GM18507 (cell line): ENCODE measurements around the gene CCDC40.

Experiments used
- DNase-seq: peaks from one replicate; pipeline ENCODE4 v3.0.0; 2011; ENCODE audit warnings: low read depth; ENCODE audit not compliant: insufficient read length; ENCODE audit errors: extremely low spot score
- FAIRE-seq: peaks from 2 replicates; lab custom pipeline; 2011; peaks lifted over from hg19 to GRCh38; lab: Jason Lieb, UNC

The CCDC40 gene

DNA sequence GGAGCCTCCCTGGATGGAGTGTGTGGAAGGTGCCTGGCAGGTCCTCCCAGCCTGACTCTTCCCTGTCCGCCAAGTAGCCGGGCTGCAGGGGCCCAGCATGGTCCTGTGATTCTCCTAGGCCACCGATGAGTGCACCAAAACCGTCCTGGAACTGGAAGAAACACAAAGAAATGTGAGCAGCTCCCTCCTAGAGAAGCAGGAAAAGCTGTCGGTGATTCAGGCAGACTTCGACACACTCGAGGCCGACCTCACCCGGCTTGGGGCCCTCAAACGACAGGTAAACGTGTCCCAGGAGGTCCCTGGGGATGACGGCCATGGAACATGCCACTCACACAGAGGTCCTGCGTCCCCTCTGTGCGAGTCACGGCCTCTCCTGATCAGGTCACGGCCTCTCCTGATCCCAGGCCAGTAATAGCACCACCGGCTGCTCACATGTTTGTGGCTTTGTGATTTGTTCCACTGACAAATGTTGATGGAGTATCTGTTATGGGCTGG, 60.7 kb downstream of the CCDC40 start:
- no peak for DNase-seq
- FAIRE-seq, result no peak

DNA sequence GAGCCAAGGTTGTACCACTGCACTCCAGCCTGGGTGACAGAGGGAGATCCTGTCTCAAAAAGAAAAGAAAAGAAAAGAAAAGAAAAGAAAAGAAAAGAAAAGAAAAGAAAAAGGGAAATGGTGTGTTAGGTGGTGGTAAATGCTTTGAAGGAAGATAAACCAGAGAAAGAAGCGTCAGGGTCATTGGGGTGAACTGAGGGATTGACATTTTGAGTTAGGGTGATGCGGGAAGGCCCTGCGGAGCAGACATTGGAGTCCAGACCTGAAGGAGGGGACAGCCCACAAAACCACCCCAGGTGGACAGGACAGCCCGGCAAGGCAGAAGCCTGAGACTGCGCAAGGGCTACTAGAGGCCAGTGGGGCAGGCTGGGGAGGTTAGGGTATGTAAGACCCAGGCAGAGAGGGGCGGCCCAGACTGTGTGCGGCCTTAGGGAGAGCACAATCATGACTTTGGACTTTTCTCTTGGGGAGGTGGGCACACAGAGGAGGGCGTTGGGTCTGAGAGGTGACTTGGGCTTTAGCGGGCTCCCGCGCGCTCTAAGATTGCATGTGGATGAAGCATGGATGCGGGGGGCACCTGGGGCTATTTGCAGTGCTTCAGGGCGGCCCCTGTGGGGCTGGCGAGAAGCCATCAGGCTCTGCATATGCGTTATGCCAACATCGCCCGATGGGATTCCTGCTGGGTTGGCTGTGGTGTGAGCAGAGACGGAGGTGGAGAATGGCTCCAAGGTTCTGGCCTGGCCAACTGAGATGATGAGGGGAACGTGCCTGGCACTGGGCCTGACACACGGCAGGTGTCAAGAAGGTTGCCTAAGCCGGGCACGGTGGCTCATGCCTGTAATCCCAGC, 61.6 kb downstream of the CCDC40 start:
- DNase-seq, result no peak
- no peak for FAIRE-seq

DNA sequence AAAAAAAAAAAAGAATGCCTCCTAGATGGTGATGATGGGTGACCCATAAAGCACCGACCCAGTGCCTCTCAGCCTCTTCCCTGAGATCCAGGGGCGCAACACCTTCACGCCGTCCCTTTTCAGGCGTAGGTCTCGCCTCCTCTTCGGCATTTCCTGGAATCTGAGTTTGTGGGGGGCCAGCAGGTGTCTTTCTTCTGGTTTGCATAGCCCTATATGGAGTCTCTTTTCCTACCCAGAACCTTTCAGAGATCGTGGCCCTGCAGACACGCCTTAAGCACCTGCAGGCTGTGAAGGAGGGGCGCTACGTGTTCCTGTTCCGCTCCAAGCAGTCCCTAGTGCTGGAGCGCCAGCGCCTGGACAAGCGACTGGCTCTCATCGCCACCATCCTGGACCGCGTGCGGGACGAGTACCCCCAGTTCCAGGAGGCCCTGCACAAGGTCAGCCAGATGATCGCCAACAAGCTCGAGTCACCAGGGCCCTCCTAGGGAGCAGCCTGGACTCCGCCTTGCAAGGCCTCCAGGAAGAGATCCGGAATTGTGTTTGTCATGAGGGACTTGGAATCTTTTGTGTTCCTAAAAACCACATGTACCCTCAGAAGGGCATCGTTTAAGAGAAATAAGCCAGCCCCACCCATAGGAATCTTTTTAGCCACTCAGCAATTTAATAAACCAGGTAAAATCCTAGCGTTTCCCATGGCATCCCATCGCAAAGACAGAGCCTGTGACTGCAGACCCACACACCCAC, 63.0 kb downstream of the CCDC40 start:
- DNase-seq (no peak), FAIRE-seq (no peak)

DNA sequence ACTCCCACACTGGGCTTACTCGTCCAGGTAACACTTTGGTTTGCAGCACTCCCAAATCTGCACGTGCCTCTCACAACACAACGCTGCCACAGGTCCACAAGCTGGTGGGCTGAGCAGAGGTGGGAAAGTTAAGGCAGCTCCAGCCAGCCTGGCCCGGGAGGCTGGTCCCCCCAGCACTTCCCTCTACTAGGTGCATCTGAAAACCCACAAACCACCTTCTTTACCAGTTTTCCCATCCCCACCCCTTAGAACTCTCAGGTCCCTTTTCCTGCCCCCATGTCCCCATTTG, 63.5 kb downstream of the CCDC40 start:
- FAIRE-seq (no peak), DNase-seq (no peak)

DNA sequence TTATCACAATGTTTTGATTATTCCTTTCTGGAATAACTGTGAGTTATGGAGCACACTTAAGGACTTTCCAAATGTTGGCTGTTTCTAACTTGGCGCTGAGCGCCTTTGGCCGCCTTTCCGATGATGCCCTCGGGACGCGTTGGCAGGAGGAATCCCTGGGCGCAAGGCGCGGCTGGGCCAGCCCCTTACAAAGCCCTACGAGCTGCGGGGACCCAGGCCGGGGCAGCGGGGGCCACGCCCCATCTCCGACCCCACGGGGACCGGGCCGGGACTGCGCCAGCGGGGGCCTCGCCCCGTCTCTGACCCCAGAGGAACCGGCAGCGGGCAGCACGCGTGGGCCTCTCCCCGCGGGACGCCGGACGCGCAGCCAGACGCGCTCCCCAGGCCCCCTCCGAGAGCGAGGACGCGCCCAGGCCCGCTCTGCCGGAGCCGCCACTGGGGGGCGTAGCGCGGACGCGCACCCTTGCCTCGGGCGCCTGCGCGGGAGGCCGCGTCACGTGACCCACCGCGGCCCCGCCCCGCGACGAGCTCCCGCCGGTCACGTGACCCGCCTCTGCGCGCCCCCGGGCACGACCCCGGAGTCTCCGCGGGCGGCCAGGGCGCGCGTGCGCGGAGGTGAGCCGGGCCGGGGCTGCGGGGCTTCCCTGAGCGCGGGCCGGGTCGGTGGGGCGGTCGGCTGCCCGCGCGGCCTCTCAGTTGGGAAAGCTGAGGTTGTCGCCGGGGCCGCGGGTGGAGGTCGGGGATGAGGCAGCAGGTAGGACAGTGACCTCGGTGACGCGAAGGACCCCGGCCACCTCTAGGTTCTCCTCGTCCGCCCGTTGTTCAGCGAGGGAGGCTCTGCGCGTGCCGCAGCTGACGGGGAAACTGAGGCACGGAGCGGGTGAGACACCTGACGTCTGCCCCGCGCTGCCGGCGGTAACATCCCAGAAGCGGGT, 64.8 kb downstream of the CCDC40 start, which contains the start of gene GAA:
Gene GAA, plus strand, starts transcription at position 571 of the 935 bp plus-strand sequence. CDS start 3,006 bp downstream, outside the sequence.
- DNase-seq (peak; percentile 99), FAIRE-seq (peak; percentile 81)

DNA sequence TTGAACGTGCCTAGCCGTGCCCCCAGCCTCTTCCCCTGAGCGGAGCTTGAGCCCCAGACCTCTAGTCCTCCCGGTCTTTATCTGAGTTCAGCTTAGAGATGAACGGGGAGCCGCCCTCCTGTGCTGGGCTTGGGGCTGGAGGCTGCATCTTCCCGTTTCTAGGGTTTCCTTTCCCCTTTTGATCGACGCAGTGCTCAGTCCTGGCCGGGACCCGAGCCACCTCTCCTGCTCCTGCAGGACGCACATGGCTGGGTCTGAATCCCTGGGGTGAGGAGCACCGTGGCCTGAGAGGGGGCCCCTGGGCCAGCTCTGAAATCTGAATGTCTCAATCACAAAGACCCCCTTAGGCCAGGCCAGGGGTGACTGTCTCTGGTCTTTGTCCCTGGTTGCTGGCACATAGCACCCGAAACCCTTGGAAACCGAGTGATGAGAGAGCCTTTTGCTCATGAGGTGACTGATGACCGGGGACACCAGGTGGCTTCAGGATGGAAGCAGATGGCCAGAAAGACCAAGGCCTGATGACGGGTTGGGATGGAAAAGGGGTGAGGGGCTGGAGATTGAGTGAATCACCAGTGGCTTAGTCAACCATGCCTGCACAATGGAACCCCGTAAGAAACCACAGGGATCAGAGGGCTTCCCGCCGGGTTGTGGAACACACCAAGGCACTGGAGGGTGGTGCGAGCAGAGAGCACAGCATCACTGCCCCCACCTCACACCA, 65.7 kb downstream of the CCDC40 start:
- FAIRE-seq (no peak), DNase-seq (no peak)

DNA sequence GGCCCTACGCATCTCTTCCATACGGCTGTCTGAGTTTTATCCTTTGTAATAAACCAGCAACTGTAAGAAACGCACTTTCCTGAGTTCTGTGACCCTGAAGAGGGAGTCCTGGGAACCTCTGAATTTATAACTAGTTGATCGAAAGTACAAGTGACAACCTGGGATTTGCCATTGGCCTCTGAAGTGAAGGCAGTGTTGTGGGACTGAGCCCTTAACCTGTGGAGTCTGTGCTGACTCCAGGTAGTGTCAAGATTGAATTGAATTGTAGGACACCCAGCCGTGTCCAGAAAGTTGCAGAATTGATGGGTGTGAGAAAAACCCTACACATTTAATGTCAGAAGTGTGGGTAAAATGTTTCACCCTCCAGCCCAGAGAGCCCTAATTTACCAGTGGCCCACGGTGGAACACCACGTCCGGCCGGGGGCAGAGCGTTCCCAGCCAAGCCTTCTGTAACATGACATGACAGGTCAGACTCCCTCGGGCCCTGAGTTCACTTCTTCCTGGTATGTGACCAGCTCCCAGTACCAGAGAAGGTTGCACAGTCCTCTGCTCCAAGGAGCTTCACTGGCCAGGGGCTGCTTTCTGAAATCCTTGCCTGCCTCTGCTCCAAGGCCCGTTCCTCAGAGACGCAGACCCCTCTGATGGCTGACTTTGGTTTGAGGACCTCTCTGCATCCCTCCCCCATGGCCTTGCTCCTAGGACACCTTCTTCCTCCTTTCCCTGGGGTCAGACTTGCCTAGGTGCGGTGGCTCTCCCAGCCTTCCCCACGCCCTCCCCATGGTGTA, 66.4 kb downstream of the CCDC40 start:
- FAIRE-seq, result no peak

DNA sequence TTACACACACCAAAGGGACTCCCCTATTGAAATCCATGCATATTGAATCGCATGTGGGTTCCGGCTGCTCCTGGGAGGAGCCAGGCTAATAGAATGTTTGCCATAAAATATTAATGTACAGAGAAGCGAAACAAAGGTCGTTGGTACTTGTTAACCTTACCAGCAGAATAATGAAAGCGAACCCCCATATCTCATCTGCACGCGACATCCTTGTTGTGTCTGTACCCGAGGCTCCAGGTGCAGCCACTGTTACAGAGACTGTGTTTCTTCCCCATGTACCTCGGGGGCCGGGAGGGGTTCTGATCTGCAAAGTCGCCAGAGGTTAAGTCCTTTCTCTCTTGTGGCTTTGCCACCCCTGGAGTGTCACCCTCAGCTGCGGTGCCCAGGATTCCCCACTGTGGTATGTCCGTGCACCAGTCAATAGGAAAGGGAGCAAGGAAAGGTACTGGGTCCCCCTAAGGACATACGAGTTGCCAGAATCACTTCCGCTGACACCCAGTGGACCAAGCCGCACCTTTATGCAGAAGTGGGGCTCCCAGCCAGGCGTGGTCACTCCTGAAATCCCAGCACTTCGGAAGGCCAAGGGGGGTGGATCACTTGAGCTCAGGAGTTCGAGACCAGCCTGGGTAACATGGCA, 67.1 kb downstream of the CCDC40 start:
- no peak for DNase-seq
- no peak for FAIRE-seq

More for the DNA sequence above, 66.4 kb downstream of the CCDC40 start:
- DNase-seq, result no peak

DNA sequence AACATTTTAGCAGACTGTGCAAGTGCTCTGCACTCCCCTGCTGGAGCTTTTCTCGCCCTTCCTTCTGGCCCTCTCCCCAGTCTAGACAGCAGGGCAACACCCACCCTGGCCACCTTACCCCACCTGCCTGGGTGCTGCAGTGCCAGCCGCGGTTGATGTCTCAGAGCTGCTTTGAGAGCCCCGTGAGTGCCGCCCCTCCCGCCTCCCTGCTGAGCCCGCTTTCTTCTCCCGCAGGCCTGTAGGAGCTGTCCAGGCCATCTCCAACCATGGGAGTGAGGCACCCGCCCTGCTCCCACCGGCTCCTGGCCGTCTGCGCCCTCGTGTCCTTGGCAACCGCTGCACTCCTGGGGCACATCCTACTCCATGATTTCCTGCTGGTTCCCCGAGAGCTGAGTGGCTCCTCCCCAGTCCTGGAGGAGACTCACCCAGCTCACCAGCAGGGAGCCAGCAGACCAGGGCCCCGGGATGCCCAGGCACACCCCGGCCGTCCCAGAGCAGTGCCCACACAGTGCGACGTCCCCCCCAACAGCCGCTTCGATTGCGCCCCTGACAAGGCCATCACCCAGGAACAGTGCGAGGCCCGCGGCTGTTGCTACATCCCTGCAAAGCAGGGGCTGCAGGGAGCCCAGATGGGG, 68.0 kb downstream of the CCDC40 start:
- FAIRE-seq (no peak), DNase-seq (no peak)

DNA sequence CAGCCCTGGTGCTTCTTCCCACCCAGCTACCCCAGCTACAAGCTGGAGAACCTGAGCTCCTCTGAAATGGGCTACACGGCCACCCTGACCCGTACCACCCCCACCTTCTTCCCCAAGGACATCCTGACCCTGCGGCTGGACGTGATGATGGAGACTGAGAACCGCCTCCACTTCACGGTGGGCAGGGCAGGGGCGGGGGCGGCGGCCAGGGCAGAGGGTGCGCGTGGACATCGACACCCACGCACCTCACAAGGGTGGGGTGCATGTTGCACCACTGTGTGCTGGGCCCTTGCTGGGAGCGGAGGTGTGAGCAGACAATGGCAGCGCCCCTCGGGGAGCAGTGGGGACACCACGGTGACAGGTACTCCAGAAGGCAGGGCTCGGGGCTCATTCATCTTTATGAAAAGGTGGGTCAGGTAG, 68.5 kb downstream of the CCDC40 start:
- no peak for FAIRE-seq
- DNase-seq, result no peak

DNA sequence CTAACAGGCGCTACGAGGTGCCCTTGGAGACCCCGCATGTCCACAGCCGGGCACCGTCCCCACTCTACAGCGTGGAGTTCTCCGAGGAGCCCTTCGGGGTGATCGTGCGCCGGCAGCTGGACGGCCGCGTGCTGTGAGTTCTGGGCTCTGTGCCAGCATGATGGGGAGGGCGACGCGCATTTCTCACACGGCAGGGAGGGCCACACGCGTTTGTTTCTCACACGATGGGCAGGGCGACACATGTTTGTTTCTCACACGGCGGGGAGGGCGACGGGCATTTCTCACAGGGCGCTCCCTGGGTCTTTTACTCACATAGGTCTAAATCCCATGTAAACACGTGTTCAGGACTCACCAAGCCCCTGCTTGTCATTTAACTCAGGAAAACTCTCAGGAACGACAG, 69.3 kb downstream of the CCDC40 start:
- DNase-seq (no peak), FAIRE-seq (no peak)

DNA sequence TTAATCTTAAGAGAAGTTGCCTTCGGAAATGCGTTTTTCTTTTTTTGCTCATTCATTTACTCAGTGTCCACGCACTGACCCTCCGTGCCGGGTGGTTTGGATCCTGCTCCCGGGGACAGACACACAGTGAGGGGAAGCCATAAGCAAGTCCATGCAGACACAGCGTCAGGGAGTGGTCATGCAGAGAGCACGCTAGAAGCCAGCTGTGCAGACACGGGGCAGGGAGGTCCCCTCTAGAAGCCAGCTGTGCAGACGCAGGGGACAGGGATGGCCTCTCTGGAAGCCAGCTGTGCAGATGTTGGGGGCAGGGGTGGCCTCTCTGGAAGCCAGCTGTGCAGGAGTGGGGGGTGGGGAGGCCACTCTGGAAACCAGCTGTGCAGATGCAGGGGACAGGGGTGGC, 69.7 kb downstream of the CCDC40 start:
- FAIRE-seq (no peak), DNase-seq (no peak)

DNA sequence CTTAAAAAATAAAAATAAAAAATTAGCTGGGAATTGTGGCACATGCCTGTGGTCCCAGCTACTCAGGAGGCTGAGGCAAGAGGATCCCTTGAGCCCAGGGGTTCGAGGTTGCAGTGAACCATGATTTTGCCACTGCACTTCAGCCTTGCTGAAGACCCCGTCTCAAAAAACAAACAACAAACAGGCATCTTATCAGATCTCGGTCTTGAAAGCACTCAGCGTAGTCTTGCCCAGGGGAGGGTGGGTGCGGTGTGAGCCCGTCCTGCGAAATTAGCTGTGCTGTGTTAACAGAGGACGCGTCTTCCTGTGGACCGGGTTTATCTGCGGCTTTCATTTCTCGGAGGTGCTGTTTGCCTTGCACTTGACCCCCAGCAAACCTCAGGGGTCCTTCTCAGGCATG, 70.3 kb downstream of the CCDC40 start:
- no peak for DNase-seq
- no peak for FAIRE-seq

DNA sequence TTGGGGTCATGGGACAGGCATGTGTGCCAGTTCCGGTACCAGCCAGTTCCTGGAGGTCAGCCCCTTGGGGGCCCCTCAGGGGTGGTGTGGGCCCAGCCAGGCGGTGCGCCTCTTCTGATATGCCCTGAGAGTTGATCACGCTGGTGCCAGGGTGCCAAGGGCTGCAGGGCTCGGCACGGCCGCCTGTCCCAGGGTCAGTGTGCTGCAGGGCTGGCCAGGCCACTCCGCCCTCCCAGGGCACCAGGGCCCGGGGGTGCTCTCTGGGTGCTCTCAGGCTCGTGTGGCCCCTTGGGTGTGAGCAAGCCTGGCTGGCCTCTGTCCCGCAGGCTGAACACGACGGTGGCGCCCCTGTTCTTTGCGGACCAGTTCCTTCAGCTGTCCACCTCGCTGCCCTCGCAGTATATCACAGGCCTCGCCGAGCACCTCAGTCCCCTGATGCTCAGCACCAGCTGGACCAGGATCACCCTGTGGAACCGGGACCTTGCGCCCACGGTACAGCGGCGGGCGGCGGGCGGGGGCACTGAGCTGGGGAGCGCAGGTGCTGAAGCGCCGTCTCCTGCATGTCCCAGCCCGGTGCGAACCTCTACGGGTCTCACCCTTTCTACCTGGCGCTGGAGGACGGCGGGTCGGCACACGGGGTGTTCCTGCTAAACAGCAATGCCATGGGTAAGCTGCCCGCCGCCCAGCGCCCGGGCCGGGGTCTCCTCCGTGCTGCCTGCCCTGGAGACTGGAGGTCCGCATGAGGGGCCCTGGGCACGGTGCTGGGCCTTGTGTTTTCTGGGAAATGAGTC, 71.0 kb downstream of the CCDC40 start:
- no peak for DNase-seq
- FAIRE-seq, result no peak

DNA sequence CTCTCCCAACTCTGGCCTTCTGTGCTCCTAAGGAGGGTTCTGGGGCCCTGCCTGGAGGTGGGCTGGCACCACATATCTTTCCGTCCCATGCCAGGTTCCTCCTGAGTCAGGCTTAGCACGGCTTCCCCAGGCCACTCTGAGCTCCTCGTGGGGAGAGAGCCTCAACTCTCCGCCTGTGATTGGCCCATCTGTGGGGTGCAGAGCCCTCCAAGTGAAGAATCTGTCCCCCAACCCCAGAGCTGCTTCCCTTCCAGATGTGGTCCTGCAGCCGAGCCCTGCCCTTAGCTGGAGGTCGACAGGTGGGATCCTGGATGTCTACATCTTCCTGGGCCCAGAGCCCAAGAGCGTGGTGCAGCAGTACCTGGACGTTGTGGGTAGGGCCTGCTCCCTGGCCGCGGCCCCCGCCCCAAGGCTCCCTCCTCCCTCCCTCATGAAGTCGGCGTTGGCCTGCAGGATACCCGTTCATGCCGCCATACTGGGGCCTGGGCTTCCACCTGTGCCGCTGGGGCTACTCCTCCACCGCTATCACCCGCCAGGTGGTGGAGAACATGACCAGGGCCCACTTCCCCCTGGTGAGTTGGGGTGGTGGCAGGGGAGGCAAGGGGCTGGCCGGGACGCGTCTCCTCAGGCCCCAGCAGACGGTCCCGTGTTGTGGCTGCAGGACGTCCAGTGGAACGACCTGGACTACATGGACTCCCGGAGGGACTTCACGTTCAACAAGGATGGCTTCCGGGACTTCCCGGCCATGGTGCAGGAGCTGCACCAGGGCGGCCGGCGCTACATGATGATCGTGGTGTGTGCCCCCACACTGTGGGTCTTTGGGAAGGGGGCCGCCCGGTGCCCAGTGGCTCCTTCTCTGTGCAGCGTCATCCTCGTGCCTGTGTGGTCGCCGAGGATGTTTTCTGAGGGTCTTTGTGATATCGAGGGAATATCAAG, 71.9 kb downstream of the CCDC40 start:
- DNase-seq (no peak), FAIRE-seq (no peak)
